Stimulated activated CD8-positive, alpha-beta memory T cell treated with anti-CD3 and anti-CD28 coated beads, Interleukin-12 subunit alpha, Interleukin-12 subunit beta, amount 100 ng/mL, for 1 hour (primary cell): ENCODE results near the gene ASB6.
"Not testable (repeated sequence)": the region's sequence is repeated elsewhere in the genome, so short reads cannot be mapped to it uniquely, and the experiment has no call there.

Source experiments
- DNase-seq: peaks from one replicate; pipeline ENCODE4 v3.0.0-alpha.2; 2020; ENCODE audit warnings: low read depth

Gene ASB6

GRCh38 chr9:129606161-129607026 is 35.6 kb downstream of the ASB6 start:
- no peak for DNase-seq

GRCh38 chr9:129604766-129605163 is 37.2 kb downstream of the ASB6 start:
- no peak for DNase-seq

- no peak for DNase-seq
Observed at GRCh38 chr9:129604056-129604765, 37.7 kb downstream of the ASB6 start.

- DNase-seq, result no peak
Observed at GRCh38 chr9:129602598-129603415, 39.1 kb downstream of the ASB6 start.

GRCh38 chr9:129601082-129601674 is 40.8 kb downstream of the ASB6 start:
- DNase-seq, result no peak

GRCh38 chr9:129598089-129598596 is 43.8 kb downstream of the ASB6 start:
- no peak for DNase-seq

- DNase-seq, result no peak
Observed at GRCh38 chr9:129597355-129598088, 44.4 kb downstream of the ASB6 start.

- DNase-seq, result no peak
Observed at GRCh38 chr9:129596541-129597331, 45.2 kb downstream of the ASB6 start.

- no peak for DNase-seq
Observed at GRCh38 chr9:129595903-129596540, 45.9 kb downstream of the ASB6 start.

- no peak for DNase-seq
Observed at GRCh38 chr9:129595311-129595741, 46.6 kb downstream of the ASB6 start.

GRCh38 chr9:129594632-129595031 is 47.3 kb downstream of the ASB6 start:
- DNase-seq, result no peak

GRCh38 chr9:129592790-129593189 is 49.2 kb downstream of the ASB6 start:
- not testable (repeated sequence) for DNase-seq

- DNase-seq, result no peak
Observed at GRCh38 chr9:129591916-129592315, 50.0 kb downstream of the ASB6 start.

- no peak for DNase-seq
Observed at GRCh38 chr9:129590466-129590865, 51.5 kb downstream of the ASB6 start.

GRCh38 chr9:129587487-129588262 is 54.3 kb downstream of the ASB6 start:
- DNase-seq, result no peak

- DNase-seq, result no peak
Observed at GRCh38 chr9:129586685-129587084, 55.3 kb downstream of the ASB6 start.

- no peak for DNase-seq
Observed at GRCh38 chr9:129586245-129586644, 55.7 kb downstream of the ASB6 start.

GRCh38 chr9:129585352-129585751 is 56.6 kb downstream of the ASB6 start:
- no peak for DNase-seq
